Activated CD4-positive, alpha-beta T cell treated with anti-CD3 and anti-CD28 coated beads, Interleukin-2, amount 50 U/mL, for 24 hours (primary cell): ENCODE data around the gene PGA5.
"Not testable (repeated sequence)": the region's sequence is repeated elsewhere in the genome, so short reads cannot be mapped to it uniquely, and the experiment has no call there.

Experiments
- DNase-seq, 2 donors: peaks; one replicate each; pipeline ENCODE4 v3.0.0-alpha.2; 2020; ENCODE audit warnings: low read depth in 1 of 2, low spot score in 1 of 2

PGA5 gene

GRCh38 chr11:61226457-61227137, 14.4 kb upstream of the PGA5 start:
- DNase-seq, result not testable (repeated sequence)

GRCh38 chr11:61229458-61229857, 11.5 kb upstream of the PGA5 start:
- DNase-seq, result not testable (repeated sequence)

GRCh38 chr11:61231033-61231432, 9.9 kb upstream of the PGA5 start:
- DNase-seq, result not testable (repeated sequence)

- DNase-seq, result not testable (repeated sequence)
These were observed 9.4 kb upstream of the PGA5 start for GRCh38 chr11:61231585-61231984.

- not testable (repeated sequence) for DNase-seq
These were observed 8.3 kb upstream of the PGA5 start for GRCh38 chr11:61232548-61233145.

- DNase-seq, result not testable (repeated sequence)
These were observed 3.8 kb upstream of the PGA5 start for GRCh38 chr11:61237130-61237529.

- DNase-seq, result not testable (repeated sequence)
These were observed 687 bp upstream of the PGA5 start for GRCh38 chr11:61240288-61240687.

- DNase-seq, result not testable (repeated sequence)
These were observed 551 bp downstream of the PGA5 start for GRCh38 chr11:61241526-61241925.

- not testable (repeated sequence) for DNase-seq
These were observed 4.4 kb downstream of the PGA5 start for GRCh38 chr11:61245284-61245964.

GRCh38 chr11:61248071-61248470, 7.1 kb downstream of the PGA5 start:
- not testable (repeated sequence) for DNase-seq

- not testable (repeated sequence) for DNase-seq
These were observed 8.2 kb downstream of the PGA5 start for GRCh38 chr11:61249201-61249600.

- DNase-seq, result not testable (repeated sequence)
These were observed 10.1 kb downstream of the PGA5 start for GRCh38 chr11:61250796-61251765.

GRCh38 chr11:61252332-61252731, 11.4 kb downstream of the PGA5 start:
- DNase-seq, result not testable (repeated sequence)

GRCh38 chr11:61254403-61255025, 13.5 kb downstream of the PGA5 start:
- DNase-seq, result peak; percentile 18 to 41

- DNase-seq, result no peak
These were observed 15.9 kb downstream of the PGA5 start for GRCh38 chr11:61256710-61257482.

GRCh38 chr11:61258546-61258945, 17.6 kb downstream of the PGA5 start:
- no peak for DNase-seq

GRCh38 chr11:61259363-61259762, 18.4 kb downstream of the PGA5 start:
- no peak for DNase-seq

GRCh38 chr11:61264371-61264770, 23.4 kb downstream of the PGA5 start:
- DNase-seq, result no peak

GRCh38 chr11:61264795-61265194, 23.8 kb downstream of the PGA5 start:
- no peak for DNase-seq

GRCh38 chr11:61265357-61265756, 24.4 kb downstream of the PGA5 start:
- no peak for DNase-seq
